Activated T-helper 9 cell treated with anti-CD3 and anti-CD28 coated beads, Interleukin-2, amount 50 U/mL, for 16 hours (primary cell): ENCODE results near the gene PLEKHG7.

Experiments
- DNase-seq: peaks from one replicate; pipeline ENCODE4 v3.0.0-alpha.2; 2020; ENCODE audit warnings: low read depth

Gene PLEKHG7

DNA sequence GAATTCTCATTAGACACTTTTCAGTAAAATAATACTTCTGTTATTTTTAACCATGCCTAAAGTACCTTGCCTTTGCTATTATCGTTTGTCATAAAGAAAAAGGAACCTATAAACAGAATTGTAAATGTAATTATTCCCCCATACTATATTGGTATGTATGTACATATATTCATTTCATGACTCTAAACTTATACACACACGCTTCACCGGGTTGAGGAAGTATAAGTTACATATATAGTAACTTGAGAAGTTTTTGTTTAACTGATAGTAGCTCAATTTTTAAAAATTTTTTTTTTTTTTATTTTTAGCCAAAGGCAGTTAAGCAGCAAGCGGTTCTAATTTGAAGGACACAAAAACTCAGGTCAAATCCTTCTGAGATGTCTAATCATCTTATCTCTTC lies 107.6 kb downstream of the PLEKHG7 start:
- DNase-seq, result no peak

DNA sequence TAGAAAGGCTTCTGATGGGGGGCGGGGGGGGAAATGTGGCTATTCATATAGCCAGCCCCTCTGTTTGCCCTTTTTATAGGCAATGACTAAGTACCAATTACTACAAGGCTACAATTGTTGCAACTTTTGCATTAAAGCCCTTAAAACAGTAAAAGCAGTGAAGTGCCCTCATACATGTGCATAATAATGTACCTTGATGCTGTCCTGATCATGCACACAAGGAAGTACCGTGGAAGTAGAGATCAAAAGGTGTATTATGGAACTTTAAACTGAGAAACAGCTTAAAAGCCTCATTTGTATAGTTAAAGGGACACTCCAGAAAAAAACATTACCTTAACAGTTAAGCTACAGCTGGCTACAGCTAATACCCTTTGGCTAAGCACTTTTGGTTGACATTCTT lies 111.8 kb downstream of the PLEKHG7 start:
- no peak for DNase-seq

DNA sequence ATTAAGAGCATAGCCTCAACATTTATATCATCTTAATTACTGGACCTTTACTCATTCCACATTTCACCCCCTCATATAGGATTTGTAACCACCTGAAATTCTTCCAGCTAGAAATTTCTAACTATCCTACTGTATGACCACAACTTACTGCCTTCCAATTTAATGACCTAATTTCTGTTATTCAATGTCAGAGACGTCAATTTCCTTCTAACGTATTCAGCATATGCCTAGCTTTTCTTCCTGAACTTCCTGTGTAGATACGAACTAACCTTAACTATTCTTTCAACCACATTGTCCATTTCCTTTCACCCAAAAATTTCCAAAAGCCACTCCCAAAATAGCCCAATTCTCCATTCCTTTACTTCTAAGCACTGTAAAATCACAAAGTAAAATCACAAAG lies 118.4 kb downstream of the PLEKHG7 start:
- DNase-seq, result no peak
